Lower leg skin (tissue), 4 donors: ENCODE measurements around the gene SH2B3. TPM values are rescaled to one million over a fixed set of nuclear protein-coding genes. Genes with fewer than 3 reads are reported as not detected.

ENCODE experiments used
- DNase-seq, 2 donors: peaks; one replicate each; pipeline ENCODE4 v3.0.0-alpha.2; 2019; ENCODE audit warnings: low spot score in 2 of 2
- H3K4me3 ChIP-seq: fragments of 200-600 bp; sonication (generic); 2 replicates; pipeline ENCODE4 v1.5.1; 2017; ENCODE audit warnings: mild to moderate bottlenecking, low read depth; ENCODE audit not compliant: poor library complexity, severe bottlenecking
- POLR2A ChIP-seq, 2 donors: fragments of 450-650 bp; IDR thresholded peaks; one replicate each; pipeline ENCODE4 v1.6.1; 2016 to 2017; ENCODE audit warnings: antibody characterized with exemption in 2 of 2, mild to moderate bottlenecking in 1 of 2, moderate library complexity in 1 of 2
- WGBS, 2 donors: methylation state at CpG; one replicate each; pipeline ENCODE4 v1.1.5; 2018; 5-methylcytosine and 5-hydroxymethylcytosine counted together
- intact Hi-C: fragments of 100-400 bp; cut with DNase I; formaldehyde crosslinking; loops from one replicate; pipeline ENCODE4 v1.15.0; 2023; ENCODE audit warnings: low total_unique reads
- total RNA-seq, 4 donors: library from RNA; depleted of rRNA; stranded (reverse); fragments of >200 nt; gene quantifications; one replicate each; pipeline ENCODE4 v1.1.0, GENCODE V29; 2016
- TF ChIP-seq, protein P1 (sequence below), 3 donors: fragments of 450-650 bp; IDR thresholded peaks; one replicate each; pipeline ENCODE4 v1.5.1; 2016; ENCODE audit warnings: antibody characterized with exemption in 3 of 3, mild to moderate bottlenecking in 3 of 3, moderate library complexity in 2 of 3

SH2B3 gene
- total RNA-seq, 4 donors from 2014 or later: 6.5 to 16.1 (median 8.2) TPM

DNA sequence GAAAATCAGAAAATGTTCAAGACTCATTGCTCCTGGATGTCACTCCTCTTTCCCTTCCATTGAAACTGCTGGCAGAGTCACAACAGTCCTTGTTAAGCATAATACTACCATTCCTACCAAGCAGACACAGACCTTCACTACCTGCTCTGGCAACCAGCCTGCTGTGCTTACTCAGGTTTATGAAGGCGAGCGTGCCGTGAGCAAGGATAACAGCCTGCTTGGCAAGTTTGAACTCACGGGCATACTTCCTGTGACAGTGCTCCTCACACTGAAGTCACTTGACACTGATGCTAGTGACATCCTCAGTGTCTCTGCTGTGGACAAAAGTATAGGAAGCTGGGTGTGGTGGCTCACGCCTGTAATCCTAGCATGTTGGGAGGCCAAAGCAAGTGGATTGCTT, 21.1 kb upstream of the SH2B3 start:
- intact Hi-C loops: no loop called here
- DNase-seq: no peak
- TF ChIP-seq POLR2A (IDR thresholded peaks at IDR 0.05): no peak
- TF ChIP-seq, protein P1, sequence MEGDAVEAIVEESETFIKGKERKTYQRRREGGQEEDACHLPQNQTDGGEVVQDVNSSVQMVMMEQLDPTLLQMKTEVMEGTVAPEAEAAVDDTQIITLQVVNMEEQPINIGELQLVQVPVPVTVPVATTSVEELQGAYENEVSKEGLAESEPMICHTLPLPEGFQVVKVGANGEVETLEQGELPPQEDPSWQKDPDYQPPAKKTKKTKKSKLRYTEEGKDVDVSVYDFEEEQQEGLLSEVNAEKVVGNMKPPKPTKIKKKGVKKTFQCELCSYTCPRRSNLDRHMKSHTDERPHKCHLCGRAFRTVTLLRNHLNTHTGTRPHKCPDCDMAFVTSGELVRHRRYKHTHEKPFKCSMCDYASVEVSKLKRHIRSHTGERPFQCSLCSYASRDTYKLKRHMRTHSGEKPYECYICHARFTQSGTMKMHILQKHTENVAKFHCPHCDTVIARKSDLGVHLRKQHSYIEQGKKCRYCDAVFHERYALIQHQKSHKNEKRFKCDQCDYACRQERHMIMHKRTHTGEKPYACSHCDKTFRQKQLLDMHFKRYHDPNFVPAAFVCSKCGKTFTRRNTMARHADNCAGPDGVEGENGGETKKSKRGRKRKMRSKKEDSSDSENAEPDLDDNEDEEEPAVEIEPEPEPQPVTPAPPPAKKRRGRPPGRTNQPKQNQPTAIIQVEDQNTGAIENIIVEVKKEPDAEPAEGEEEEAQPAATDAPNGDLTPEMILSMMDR (IDR thresholded peaks at IDR 0.05): no peak

DNA sequence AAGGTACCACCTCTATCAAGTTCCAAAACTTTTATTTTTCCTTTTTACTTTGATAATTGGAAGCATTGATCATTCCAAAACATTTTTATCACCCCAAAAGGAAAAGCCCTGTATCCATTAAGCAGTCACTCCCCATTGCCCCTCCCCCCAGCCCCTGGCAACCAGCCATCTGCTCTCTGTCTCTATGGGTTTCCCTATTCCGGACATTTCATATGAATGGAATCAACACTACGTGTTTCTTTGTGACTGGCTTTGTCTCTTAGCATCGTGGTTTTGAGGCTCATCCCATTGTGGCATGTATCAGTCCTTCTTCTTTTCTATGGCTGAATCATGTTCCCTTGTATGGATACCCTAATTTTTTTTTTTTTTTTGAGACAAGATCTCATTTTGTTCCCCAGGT, 18.8 kb upstream of the SH2B3 start:
- intact Hi-C loops: no loop called here
- TF ChIP-seq POLR2A (IDR thresholded peaks at IDR 0.05): no peak
- TF ChIP-seq, protein P1 (IDR thresholded peaks at IDR 0.05): no peak
- WGBS, 2 donors: 16 to 27% methylated on average over 3 of the region's 3 CpGs
- DNase-seq: no peak
- no peak overlapping the region for H3K4me3 ChIP-seq

More for the DNA sequence above, 21.1 kb upstream of the SH2B3 start:
- WGBS, 2 donors: 52 to 58% methylated on average over 5 of the region's 5 CpGs
- no peak overlapping the region for H3K4me3 ChIP-seq

DNA sequence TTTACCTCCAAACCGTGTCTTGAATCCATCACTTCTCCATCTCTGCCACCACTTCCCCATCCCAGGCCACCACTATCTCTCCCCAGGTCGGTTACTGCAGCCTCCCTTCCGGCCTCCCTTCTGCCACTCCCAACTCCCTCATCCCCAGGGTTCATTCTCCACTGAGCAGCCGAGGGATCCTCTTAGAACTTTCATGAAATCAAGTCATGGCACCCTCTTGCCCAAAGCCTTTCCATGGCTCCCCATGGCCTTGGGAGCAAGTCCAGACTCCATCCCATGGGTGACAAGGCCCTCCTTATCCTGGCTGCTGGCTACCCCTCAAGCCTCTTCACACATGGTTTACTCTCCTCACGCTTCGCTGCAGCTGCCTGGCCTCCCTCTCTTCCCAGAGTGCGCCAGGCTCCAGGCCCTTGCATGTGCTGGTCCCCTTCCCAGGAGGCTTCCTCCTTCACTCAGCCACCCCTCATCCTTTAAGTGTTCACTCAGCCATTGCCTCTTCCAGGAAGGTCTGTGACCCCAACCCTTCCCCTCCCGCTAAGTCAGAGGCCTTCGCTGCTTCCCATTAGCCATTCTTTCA, 17.9 kb upstream of the SH2B3 start:
- WGBS, 2 donors: 93% methylated on average over 9 of the region's 9 CpGs
- intact Hi-C loops: no loop called here
- TF ChIP-seq, protein P1 (IDR thresholded peaks at IDR 0.05): no peak
- no peak for TF ChIP-seq POLR2A (IDR thresholded peaks at IDR 0.05)

DNA sequence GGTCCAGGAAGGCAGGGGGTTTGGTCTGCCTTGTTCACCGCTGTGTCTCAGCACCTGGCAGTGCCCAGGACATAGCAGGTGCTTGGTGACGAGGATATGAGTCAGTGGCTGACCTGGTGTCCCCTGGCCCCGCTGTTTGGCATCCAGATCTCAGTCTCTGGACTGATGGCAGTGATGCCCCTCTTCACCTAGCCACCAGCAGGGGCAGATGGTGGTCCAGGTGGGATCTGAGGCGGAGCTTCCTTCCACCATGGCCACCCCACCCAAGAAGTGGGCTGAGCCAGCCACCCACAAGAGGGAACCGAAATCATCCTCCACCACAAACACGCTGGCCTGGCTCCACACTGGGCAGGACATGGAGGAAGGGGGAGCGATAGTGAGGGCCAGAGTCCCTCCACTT, 16.1 kb upstream of the SH2B3 start:
- DNase-seq: no peak
- 68% methylated on average over 6 to 7 of the region's 7 CpGs for WGBS, 2 donors
- intact Hi-C loops: loop anchor here (10.0 kb wide), 1 partner anchor 125 kb away; no protein-coding TSS in a partner anchor
- TF ChIP-seq, protein P1 (IDR thresholded peaks at IDR 0.05): no peak
- no peak for TF ChIP-seq POLR2A (IDR thresholded peaks at IDR 0.05)
- no peak overlapping the region for H3K4me3 ChIP-seq

More for the DNA sequence above, 17.9 kb upstream of the SH2B3 start:
- DNase-seq: no peak
- H3K4me3 ChIP-seq: no peak overlapping the region

DNA sequence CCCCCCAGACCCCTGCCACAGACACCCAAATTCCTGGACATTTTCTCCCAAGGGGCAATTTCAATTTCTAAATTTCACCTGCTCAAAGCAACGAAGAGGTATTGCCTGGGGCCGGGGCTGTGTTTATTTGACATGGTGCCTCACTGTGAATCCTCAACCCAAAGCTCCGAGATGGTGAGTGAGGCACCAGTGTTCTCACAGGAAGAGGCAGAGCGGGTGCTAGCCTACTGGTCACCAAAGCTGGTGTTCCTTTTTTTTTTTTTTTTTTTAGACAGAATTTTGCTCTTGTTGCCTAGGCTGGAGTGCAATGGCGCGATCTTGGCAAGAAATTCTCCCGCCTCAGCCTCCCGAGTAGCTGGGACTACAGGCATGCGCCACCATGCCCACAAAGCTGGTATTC, 14.8 kb upstream of the SH2B3 start:
- 82 to 89% methylated on average over 9 of the region's 9 CpGs for WGBS, 2 donors
- H3K4me3 ChIP-seq: no peak overlapping the region
- no peak for TF ChIP-seq POLR2A (IDR thresholded peaks at IDR 0.05)
- TF ChIP-seq, protein P1 (IDR thresholded peaks at IDR 0.05): no peak
- DNase-seq: no peak
- intact Hi-C loops: loop anchor here (10.0 kb wide), 1 partner anchor 124 kb away; no protein-coding TSS in a partner anchor
